Neuronal stem cell (in vitro differentiated cells): ENCODE results near the gene FGD2.

ENCODE experiments used
- DNase-seq: peaks from one replicate; pipeline ENCODE4 v3.0.0-alpha.2; 2013; ENCODE audit warnings: low spot score
- H2AFZ ChIP-seq: one replicate; pipeline ENCODE4 v1.6.1; 2013; ENCODE audit warnings: mild to moderate bottlenecking, low read length, inconsistent platforms
- H2AK5ac ChIP-seq: 2 replicates; pipeline ENCODE4 v1.6.1; 2013; ENCODE audit warnings: low read depth, mild to moderate bottlenecking, inconsistent platforms, low read length, moderate library complexity, mixed read lengths
- H2BK120ac ChIP-seq: 2 replicates; pipeline ENCODE4 v1.6.1; 2013; ENCODE audit warnings: low read depth, mild to moderate bottlenecking, inconsistent platforms, low read length, moderate library complexity, mixed read lengths
- H2BK12ac ChIP-seq: one replicate; pipeline ENCODE4 v1.6.1; 2013; ENCODE audit warnings: low read length, inconsistent platforms
- H2BK15ac ChIP-seq: 2 replicates; pipeline ENCODE4 v1.6.1; 2013; ENCODE audit warnings: mild to moderate bottlenecking, low read length, inconsistent platforms, mixed read lengths
- H2BK5ac ChIP-seq: one replicate; pipeline ENCODE4 v1.6.1; 2013; ENCODE audit warnings: inconsistent platforms, mild to moderate bottlenecking, low read length, moderate library complexity
- H3K14ac ChIP-seq: one replicate; pipeline ENCODE4 v1.6.1; 2013; ENCODE audit warnings: low read length, inconsistent platforms
- H3K18ac ChIP-seq: 2 replicates; pipeline ENCODE4 v1.6.1; 2013; ENCODE audit warnings: low read length, inconsistent platforms
- H3K23ac ChIP-seq: 2 replicates; pipeline ENCODE4 v1.6.1; 2013; ENCODE audit warnings: low read depth, mild to moderate bottlenecking, mixed read lengths, low read length, inconsistent platforms; ENCODE audit not compliant: poor library complexity
- H3K27ac ChIP-seq: replicated peaks from 3 replicates; pipeline ENCODE4 v1.5.1; 2013; ENCODE audit warnings: low read length, inconsistent platforms
- H3K27me3 ChIP-seq, 3 experiments: 2 replicates each; pipeline ENCODE4 v1.6.1; 2013; ENCODE audit warnings: low read length in 3 of 3, mild to moderate bottlenecking in 2 of 3, inconsistent platforms in 1 of 3, low read depth in 1 of 3, mixed read lengths in 1 of 3, moderate library complexity in 1 of 3; ENCODE audit not compliant: control insufficient read depth in 3 of 3, insufficient read depth in 3 of 3
- H3K36me3 ChIP-seq, 2 donors: replicated peaks in 1 of 2; 2 replicates each; pipeline ENCODE4 v1.6.1; 2013; ENCODE audit warnings: low read length in 2 of 2; ENCODE audit not compliant: control insufficient read depth in 2 of 2, insufficient read depth in 2 of 2
- H3K4ac ChIP-seq: 2 replicates; pipeline ENCODE4 v1.6.1; 2013; ENCODE audit warnings: inconsistent platforms, mild to moderate bottlenecking, low read length, moderate library complexity
- H3K4me1 ChIP-seq, 2 donors: 1 replicate in 1 of 2; 2 replicates in 1 of 2; pipeline ENCODE4 v1.6.1; 2013; ENCODE audit warnings: low read length in 2 of 2, low read depth in 1 of 2; ENCODE audit not compliant: control insufficient read depth in 2 of 2, insufficient read depth in 1 of 2
- H3K4me2 ChIP-seq: one replicate; pipeline ENCODE4 v1.6.1; 2013; ENCODE audit warnings: mild to moderate bottlenecking, low read length, inconsistent platforms; ENCODE audit not compliant: insufficient read depth, poor library complexity, severe bottlenecking
- H3K4me3 ChIP-seq, 2 donors: 2 replicates each; pipeline ENCODE4 v1.5.1; 2013; ENCODE audit warnings: low read length in 2 of 2, mild to moderate bottlenecking in 2 of 2, inconsistent platforms in 1 of 2, moderate library complexity in 1 of 2
- H3K79me1 ChIP-seq: one replicate; pipeline ENCODE4 v1.6.1; 2013; ENCODE audit warnings: low read depth, mild to moderate bottlenecking, inconsistent platforms, low read length, moderate library complexity
- H3K9ac ChIP-seq: one replicate; pipeline ENCODE4 v1.6.1; 2013; ENCODE audit warnings: mild to moderate bottlenecking, low read depth, low read length, inconsistent platforms; ENCODE audit not compliant: poor library complexity
- H3K9me3 ChIP-seq, 2 donors: replicated peaks in 1 of 2; 2 replicates each; pipeline versions ENCODE3 to v1.6.1; 2013; ENCODE audit warnings: low read length in 2 of 2, mild to moderate bottlenecking in 2 of 2, inconsistent platforms in 1 of 2, low read depth in 1 of 2, mixed read lengths in 1 of 2, moderate library complexity in 1 of 2; ENCODE audit not compliant: control insufficient read depth in 2 of 2, insufficient read depth in 1 of 2
- H4K8ac ChIP-seq: one replicate; pipeline ENCODE4 v1.6.1; 2013; ENCODE audit warnings: low read depth, mild to moderate bottlenecking, inconsistent platforms, low read length, moderate library complexity
- H4K91ac ChIP-seq: one replicate; pipeline ENCODE4 v1.6.1; 2013; ENCODE audit warnings: low read length, low read depth, mild to moderate bottlenecking, inconsistent platforms; ENCODE audit not compliant: poor library complexity
- whole genome bisulfite sequencing, 2 donors: extraction: QIAGEN DNeasy Blood & Tissue Kit; methylation state at CpG; one replicate each; pipeline ENCODE4 v1.1.7; 2013; ENCODE audit warnings: missing lambda C conversion rate in 2 of 2, mixed read lengths in 1 of 2; ENCODE audit not compliant: insufficient read length in 2 of 2, insufficient replicate concordance in 1 of 2; ENCODE audit errors: extremely low coverage in 2 of 2; 5-methylcytosine and 5-hydroxymethylcytosine counted together

Gene FGD2

DNA sequence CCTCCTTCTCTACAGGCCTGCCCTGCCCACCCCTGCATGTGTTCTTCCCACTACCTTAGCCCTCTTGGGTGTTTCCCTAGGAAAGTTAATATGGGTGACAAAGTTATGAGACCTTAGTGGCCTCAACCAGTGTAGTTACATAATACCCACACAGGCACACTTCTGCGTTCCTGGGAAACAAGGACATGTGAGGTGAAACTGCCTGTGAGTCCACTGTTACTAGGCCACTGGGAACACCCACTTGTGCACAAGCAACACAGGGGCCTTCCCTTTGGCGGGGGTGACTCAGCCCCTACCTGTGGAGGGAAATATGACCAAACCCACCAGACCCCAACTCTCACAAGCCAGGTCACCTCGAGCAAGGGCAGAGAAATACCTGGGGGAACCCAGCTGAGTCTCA is 38.2 kb upstream of the FGD2 start:
- Histone ChIP-seq H3K4ac (no peak overlapping the region), H3K9ac (no peak overlapping the region), H2BK12ac (no peak overlapping the region), H3K9me3 (no peaks in the 10 kb centered on the region), H3K79me1 (no peaks in the 10 kb centered on the region), H2AK5ac (no peak overlapping the region), H2BK120ac (no peak overlapping the region), H3K36me3 (peaks cover 49 to 63% of the 10 kb centered on the region in 2 donors), H3K18ac (no peak overlapping the region), H3K4me1 (peaks cover 7 to 10% of the 10 kb centered on the region in 2 donors), H4K8ac (no peak overlapping the region), H4K91ac (no peak overlapping the region), H2AFZ (no peak overlapping the region), H2BK5ac (no peak overlapping the region), H3K27ac (no peak overlapping the region), H2BK15ac (no peak overlapping the region), H3K4me2 (no peak overlapping the region), H3K27me3 (no peaks in the 10 kb centered on the region), H3K23ac (no peak overlapping the region), H3K4me3 (no peak overlapping the region), H3K14ac (no peak overlapping the region)
- no CpG with 5 or more reads among the region's 3 CpGs for WGBS, 2 donors
- no peak for DNase-seq

DNA sequence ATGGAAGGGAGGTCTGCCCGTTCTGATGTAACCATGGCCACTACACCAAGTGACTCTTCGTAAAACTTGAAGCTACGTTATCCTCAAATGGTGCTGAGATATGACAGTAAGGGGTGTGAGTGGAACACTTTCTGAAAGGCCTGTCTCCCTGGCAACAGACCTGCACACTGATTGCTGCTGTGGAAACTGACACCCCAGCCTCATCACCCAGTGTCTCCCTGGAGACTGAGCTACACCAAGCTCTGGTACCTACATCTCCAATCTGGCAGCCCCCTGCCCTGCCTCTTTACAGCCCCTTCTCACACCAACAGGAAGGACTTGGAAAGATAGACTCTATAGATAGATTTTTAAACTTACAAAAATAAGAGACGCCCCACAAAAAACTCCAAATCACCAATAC is 37.7 kb upstream of the FGD2 start:
- no peak overlapping the region for H4K8ac ChIP-seq
- no peak overlapping the region for H3K4me2 ChIP-seq
- H3K79me1 ChIP-seq: no peaks in the 10 kb centered on the region
- no CpG with 5 or more reads among the region's 4 CpGs for whole genome bisulfite sequencing, 2 donors
- H2AK5ac ChIP-seq: no peak overlapping the region
- H3K23ac ChIP-seq: no peak overlapping the region
- H2BK5ac ChIP-seq: no peak overlapping the region
- no peak overlapping the region for H2BK15ac ChIP-seq
- H3K4ac ChIP-seq: no peak overlapping the region
- H3K27me3 ChIP-seq: no peaks in the 10 kb centered on the region
- H4K91ac ChIP-seq: no peak overlapping the region
- no peak overlapping the region for H3K18ac ChIP-seq
- H3K14ac ChIP-seq: no peak overlapping the region
- H3K27ac ChIP-seq: no peak overlapping the region
- no peak overlapping the region for H2BK120ac ChIP-seq
- no peak overlapping the region for H3K4me3 ChIP-seq
- no peak for DNase-seq
- no peaks in the 10 kb centered on the region for H3K9me3 ChIP-seq
- no peak overlapping the region for H2BK12ac ChIP-seq
- H3K36me3 ChIP-seq: peaks cover 53 to 67% of the 10 kb centered on the region in 2 donors
- H3K9ac ChIP-seq: no peak overlapping the region
- peaks cover 7 to 10% of the 10 kb centered on the region in 2 donors for H3K4me1 ChIP-seq
- H2AFZ ChIP-seq: no peak overlapping the region

DNA sequence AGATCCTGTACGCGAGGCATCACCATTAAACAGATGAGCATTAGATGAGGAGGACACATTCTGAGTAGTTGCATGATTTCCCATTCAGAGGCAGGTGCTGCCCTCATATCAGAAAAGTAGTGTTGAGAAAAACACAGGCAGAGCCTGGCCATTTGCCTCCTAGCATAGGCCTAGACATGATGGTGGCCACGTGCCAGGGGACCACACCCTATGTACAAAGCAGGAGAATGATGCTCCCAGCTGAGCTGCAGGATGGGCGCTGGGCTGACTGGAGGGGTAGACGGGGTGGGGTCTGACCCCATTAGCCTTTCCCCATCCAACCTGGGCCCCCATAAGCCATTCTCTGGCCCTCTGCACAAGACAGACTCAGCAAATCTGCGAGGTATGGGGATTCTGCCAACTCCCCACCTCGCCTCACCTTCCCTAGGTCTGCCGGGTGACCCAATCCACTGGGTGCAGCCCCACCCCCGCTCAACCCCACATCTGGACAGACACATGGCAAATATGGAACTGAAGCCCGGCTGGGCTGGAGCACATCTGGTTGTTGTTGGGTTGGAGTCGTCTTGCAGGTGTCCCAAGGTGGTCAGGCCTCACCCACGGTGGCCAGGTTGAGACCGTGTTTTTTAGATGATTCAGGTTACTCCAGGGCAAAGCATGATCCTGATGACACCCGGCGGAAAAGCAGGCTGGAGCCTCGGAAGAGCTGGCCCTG is 37.0 kb upstream of the FGD2 start:
- no peak overlapping the region for H3K9ac ChIP-seq
- H3K18ac ChIP-seq: no peak overlapping the region
- H3K4me2 ChIP-seq: no peak overlapping the region
- no peaks in the 10 kb centered on the region for H3K9me3 ChIP-seq
- no peak overlapping the region for H3K27ac ChIP-seq
- H2AFZ ChIP-seq: no peak overlapping the region
- H3K23ac ChIP-seq: no peak overlapping the region
- peak overlapping the region; percentile 19 for H2BK5ac ChIP-seq
- H4K91ac ChIP-seq: no peak overlapping the region
- no peak overlapping the region for H2BK12ac ChIP-seq
- H3K79me1 ChIP-seq: no peaks in the 10 kb centered on the region
- H4K8ac ChIP-seq: no peak overlapping the region
- H2AK5ac ChIP-seq: no peak overlapping the region
- peaks cover 3 to 5% of the 10 kb centered on the region in 2 donors for H3K4me1 ChIP-seq
- H3K36me3 ChIP-seq: peaks cover 57 to 74% of the 10 kb centered on the region in 2 donors
- H3K14ac ChIP-seq: no peak overlapping the region
- H3K4ac ChIP-seq: no peak overlapping the region
- DNase-seq: no peak
- no peak overlapping the region for H2BK15ac ChIP-seq
- no CpG with 5 or more reads among the region's 16 CpGs for WGBS, 2 donors
- no peak overlapping the region for H2BK120ac ChIP-seq
- no peaks in the 10 kb centered on the region for H3K27me3 ChIP-seq
- no peak overlapping the region for H3K4me3 ChIP-seq

DNA sequence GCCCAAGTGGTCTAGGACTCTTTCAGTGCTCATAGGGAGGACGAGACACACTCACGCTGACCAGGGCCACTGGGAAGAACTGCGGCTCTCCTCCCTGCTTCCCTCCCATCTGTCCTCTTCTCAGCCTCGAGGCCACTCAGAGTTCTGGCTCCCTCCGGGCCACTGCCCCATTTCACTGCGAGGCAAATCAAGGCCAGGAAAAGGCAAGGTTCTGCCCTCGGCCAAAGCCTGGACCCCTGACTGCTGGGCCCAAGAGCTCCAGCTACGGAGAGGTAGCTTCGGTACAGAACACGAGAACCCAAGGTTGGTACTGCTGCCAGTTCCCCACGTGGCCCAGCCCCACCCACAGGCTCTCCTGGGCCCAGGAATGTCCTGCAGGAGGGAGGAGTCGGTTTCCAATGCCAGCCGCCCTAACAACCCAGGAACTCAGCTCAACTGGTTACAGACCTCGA is 36.2 kb upstream of the FGD2 start:
- H3K4me3 ChIP-seq: no peak overlapping the region
- H3K27me3 ChIP-seq: no peaks in the 10 kb centered on the region
- H3K27ac ChIP-seq: no peak overlapping the region
- H2BK5ac ChIP-seq: no peak overlapping the region
- H3K36me3 ChIP-seq: peaks cover 61 to 82% of the 10 kb centered on the region in 2 donors
- no peak overlapping the region for H2BK12ac ChIP-seq
- H3K79me1 ChIP-seq: no peaks in the 10 kb centered on the region
- H3K4me2 ChIP-seq: no peak overlapping the region
- no peak overlapping the region for H4K8ac ChIP-seq
- H2BK15ac ChIP-seq: no peak overlapping the region
- H3K14ac ChIP-seq: no peak overlapping the region
- H3K23ac ChIP-seq: no peak overlapping the region
- no peak overlapping the region for H2AK5ac ChIP-seq
- H2BK120ac ChIP-seq: no peak overlapping the region
- no peaks in the 10 kb centered on the region for H3K9me3 ChIP-seq
- DNase-seq: no peak
- no peak overlapping the region for H3K4ac ChIP-seq
- no peak overlapping the region for H3K18ac ChIP-seq
- WGBS, 2 donors: no CpG with 5 or more reads among the region's 14 CpGs
- H4K91ac ChIP-seq: no peak overlapping the region
- H3K9ac ChIP-seq: no peak overlapping the region
- H3K4me1 ChIP-seq: no peaks in the 10 kb centered on the region
- H2AFZ ChIP-seq: no peak overlapping the region
